ENCODE data around the gene PTPRD. TPM values are rescaled to one million over a fixed set of nuclear protein-coding genes. Genes with fewer than 3 reads are reported as not detected.

The PTPRD gene
- total RNA-seq, 1 donor from 2014 or later: 136 TPM

GRCh38 chr9:8782237-8782636, 1830.6 kb downstream of the PTPRD start:
- Mint-ChIP-seq H3K36me3 (peaks cover 3% of the 10 kb centered on the region), H3K27ac (no peak overlapping the region), H3K4me1 (peaks cover 73% of the 10 kb centered on the region), H3K4me3 (no peak overlapping the region), H3K9me3 (no peaks in the 10 kb centered on the region), H3K27me3 (ENCODE audit: insufficient read depth, low read depth) (peaks cover 2% of the 10 kb centered on the region)
- no peak overlapping the region for H3K9ac ChIP-seq
- H2AFZ ChIP-seq (replicated peaks): no peak overlapping the region
- H3K27me3 ChIP-seq: no peaks in the 10 kb centered on the region
- H3K4me2 ChIP-seq: no peak overlapping the region
- peaks cover 11% of the 10 kb centered on the region for H4K20me1 ChIP-seq (ENCODE audit: low read depth)
- H3K79me2 ChIP-seq (ENCODE audit: low read depth): peaks cover 47% of the 10 kb centered on the region
- H3K36me3 ChIP-seq: no peaks in the 10 kb centered on the region
- H3K4me3 ChIP-seq: no peak overlapping the region
- H3F3A ChIP-seq (ENCODE audit: low read depth): no peaks in the 10 kb centered on the region
- H3K4me1 ChIP-seq: peaks cover 55% of the 10 kb centered on the region
- H3K27ac ChIP-seq: no peak overlapping the region
- H3K9me3 ChIP-seq (ENCODE audit: low read depth): no peaks in the 10 kb centered on the region
- DNase-seq (ENCODE audit: low spot score): no peak
- no peak for TF ChIP-seq EZH2 (IDR thresholded peaks at IDR 0.05)
- TF ChIP-seq, protein P1, sequence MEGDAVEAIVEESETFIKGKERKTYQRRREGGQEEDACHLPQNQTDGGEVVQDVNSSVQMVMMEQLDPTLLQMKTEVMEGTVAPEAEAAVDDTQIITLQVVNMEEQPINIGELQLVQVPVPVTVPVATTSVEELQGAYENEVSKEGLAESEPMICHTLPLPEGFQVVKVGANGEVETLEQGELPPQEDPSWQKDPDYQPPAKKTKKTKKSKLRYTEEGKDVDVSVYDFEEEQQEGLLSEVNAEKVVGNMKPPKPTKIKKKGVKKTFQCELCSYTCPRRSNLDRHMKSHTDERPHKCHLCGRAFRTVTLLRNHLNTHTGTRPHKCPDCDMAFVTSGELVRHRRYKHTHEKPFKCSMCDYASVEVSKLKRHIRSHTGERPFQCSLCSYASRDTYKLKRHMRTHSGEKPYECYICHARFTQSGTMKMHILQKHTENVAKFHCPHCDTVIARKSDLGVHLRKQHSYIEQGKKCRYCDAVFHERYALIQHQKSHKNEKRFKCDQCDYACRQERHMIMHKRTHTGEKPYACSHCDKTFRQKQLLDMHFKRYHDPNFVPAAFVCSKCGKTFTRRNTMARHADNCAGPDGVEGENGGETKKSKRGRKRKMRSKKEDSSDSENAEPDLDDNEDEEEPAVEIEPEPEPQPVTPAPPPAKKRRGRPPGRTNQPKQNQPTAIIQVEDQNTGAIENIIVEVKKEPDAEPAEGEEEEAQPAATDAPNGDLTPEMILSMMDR (IDR thresholded peaks at IDR 0.05): no peak
- TF ChIP-seq EZH2phosphoT487 (IDR thresholded peaks at IDR 0.05): no peak

- H3K79me2 ChIP-seq (ENCODE audit: low read depth): peaks cover 52% of the 10 kb centered on the region
- no peak overlapping the region for H3K4me3 ChIP-seq
- Mint-ChIP-seq H3K4me3 (no peak overlapping the region), H3K36me3 (peaks cover 3% of the 10 kb centered on the region), H3K27ac (peak overlapping the region; percentile 89), H3K4me1 (peaks cover 70% of the 10 kb centered on the region), H3K9me3 (no peaks in the 10 kb centered on the region), H3K27me3 (ENCODE audit: insufficient read depth, low read depth) (no peaks in the 10 kb centered on the region)
- no peaks in the 10 kb centered on the region for H3K9me3 ChIP-seq (ENCODE audit: low read depth)
- TF ChIP-seq, protein P1 (IDR thresholded peaks at IDR 0.05): no peak
- TF ChIP-seq EZH2 (IDR thresholded peaks at IDR 0.05) (no peak), EZH2phosphoT487 (IDR thresholded peaks at IDR 0.05) (no peak)
- no peak overlapping the region for H3K4me2 ChIP-seq
- no peak for DNase-seq (ENCODE audit: low spot score)
- H3K36me3 ChIP-seq: no peaks in the 10 kb centered on the region
- H3K27ac ChIP-seq: no peak overlapping the region
- H3K4me1 ChIP-seq: peaks cover 55% of the 10 kb centered on the region
- H2AFZ ChIP-seq (replicated peaks): no peak overlapping the region
- peaks cover 11% of the 10 kb centered on the region for H4K20me1 ChIP-seq (ENCODE audit: low read depth)
- H3K27me3 ChIP-seq: no peaks in the 10 kb centered on the region
- H3F3A ChIP-seq (ENCODE audit: low read depth): no peaks in the 10 kb centered on the region
- no peak overlapping the region for H3K9ac ChIP-seq
Measured at GRCh38 chr9:8781458-8781857, 1831.3 kb downstream of the PTPRD start.

- H2AFZ ChIP-seq (replicated peaks): no peak overlapping the region
- no peak overlapping the region for H3K4me3 ChIP-seq
- peaks cover 8% of the 10 kb centered on the region for H4K20me1 ChIP-seq (ENCODE audit: low read depth)
- Mint-ChIP-seq H3K4me1 (peaks cover 62% of the 10 kb centered on the region), H3K4me3 (no peak overlapping the region), H3K27ac (no peak overlapping the region), H3K36me3 (peaks cover 5% of the 10 kb centered on the region), H3K27me3 (ENCODE audit: insufficient read depth, low read depth) (no peaks in the 10 kb centered on the region), H3K9me3 (no peaks in the 10 kb centered on the region)
- H3K27me3 ChIP-seq: no peaks in the 10 kb centered on the region
- no peaks in the 10 kb centered on the region for H3K9me3 ChIP-seq (ENCODE audit: low read depth)
- peaks cover 51% of the 10 kb centered on the region for H3K4me1 ChIP-seq
- H3K79me2 ChIP-seq (ENCODE audit: low read depth): peaks cover 59% of the 10 kb centered on the region
- H3K27ac ChIP-seq: no peak overlapping the region
- H3K4me2 ChIP-seq: no peak overlapping the region
- no peak for DNase-seq (ENCODE audit: low spot score)
- TF ChIP-seq EZH2phosphoT487 (IDR thresholded peaks at IDR 0.05): no peak
- TF ChIP-seq, protein P1 (IDR thresholded peaks at IDR 0.05): no peak
- no peak for TF ChIP-seq EZH2 (IDR thresholded peaks at IDR 0.05)
- no peak overlapping the region for H3K9ac ChIP-seq
- H3F3A ChIP-seq (ENCODE audit: low read depth): no peaks in the 10 kb centered on the region
- no peaks in the 10 kb centered on the region for H3K36me3 ChIP-seq
Measured at GRCh38 chr9:8780386-8780785, 1832.4 kb downstream of the PTPRD start.

Measured in neural progenitor cell (in vitro differentiated cells).